ENCODE data around the gene GRIK3.

GRIK3 gene

DNA sequence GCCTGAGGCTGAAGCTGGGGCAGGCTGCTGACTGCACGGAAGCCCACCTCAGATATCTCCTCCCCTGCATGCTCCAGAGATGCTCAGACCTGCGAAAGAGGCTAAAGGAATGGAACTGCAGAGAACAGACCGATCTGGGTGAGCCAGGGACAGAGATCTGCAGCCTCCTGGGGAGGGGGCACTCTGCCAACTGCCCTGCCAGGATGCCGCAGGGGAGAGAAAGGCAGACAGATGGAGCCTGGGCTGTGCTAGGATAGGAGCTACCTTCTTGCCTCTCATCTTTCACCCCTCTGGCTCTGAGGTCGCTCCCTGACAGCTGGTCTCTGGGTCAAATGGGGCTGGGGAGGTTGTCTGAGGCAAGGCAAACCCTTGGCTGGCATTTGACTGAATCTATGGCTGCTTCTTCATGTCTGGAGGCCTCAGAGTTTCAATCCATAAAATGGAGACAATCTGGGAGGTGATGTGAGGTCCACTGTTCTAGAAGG, 238.2 kb downstream of the GRIK3 start:
- no peak for TF ChIP-seq GATA1 (IDR thresholded peaks at IDR 0.05; ENCODE audit: low read depth, low read length)
- no peak for TF ChIP-seq POLR2A (IDR thresholded peaks at IDR 0.05; ENCODE audit: low read length)
- DNase-seq = no peak

GRCh38 chr1:36794460-36794859, 239.9 kb downstream of the GRIK3 start:
- DNase-seq = no peak
- TF ChIP-seq GATA1 (IDR thresholded peaks at IDR 0.05; ENCODE audit: low read depth, low read length) = no peak
- no peak for TF ChIP-seq POLR2A (IDR thresholded peaks at IDR 0.05; ENCODE audit: low read length)

GRCh38 chr1:36793452-36793851, 240.9 kb downstream of the GRIK3 start:
- DNase-seq = no peak
- no peak for TF ChIP-seq GATA1 (IDR thresholded peaks at IDR 0.05; ENCODE audit: low read depth, low read length)
- no peak for TF ChIP-seq POLR2A (IDR thresholded peaks at IDR 0.05; ENCODE audit: low read length)

- no peak for TF ChIP-seq GATA1 (IDR thresholded peaks at IDR 0.05; ENCODE audit: low read depth, low read length)
- no peak for TF ChIP-seq POLR2A (IDR thresholded peaks at IDR 0.05; ENCODE audit: low read length)
- no peak for DNase-seq
Measured at GRCh38 chr1:36792292-36792691, 242.0 kb downstream of the GRIK3 start.

DNA sequence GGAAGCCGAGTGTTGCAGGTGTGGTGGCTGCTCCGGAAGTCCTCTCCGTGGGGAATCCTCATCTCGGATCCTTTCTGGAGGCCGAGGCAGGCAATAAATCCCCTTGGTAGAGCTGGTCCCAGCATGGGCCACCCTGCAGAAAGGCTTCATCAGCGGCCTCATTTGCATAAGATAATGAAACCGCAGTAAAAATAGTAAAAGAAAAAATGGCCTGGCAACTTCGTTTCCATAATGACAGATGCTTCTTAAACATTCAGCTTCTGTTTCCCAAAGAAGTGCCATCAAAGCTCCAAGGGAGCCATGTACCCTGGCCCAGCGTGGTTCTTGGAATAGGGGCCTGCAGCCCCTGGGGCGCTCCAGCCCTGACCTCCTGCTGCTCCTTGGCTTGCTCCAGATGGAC, 244.1 kb downstream of the GRIK3 start:
- no peak for TF ChIP-seq POLR2A (IDR thresholded peaks at IDR 0.05; ENCODE audit: low read length)

DNA sequence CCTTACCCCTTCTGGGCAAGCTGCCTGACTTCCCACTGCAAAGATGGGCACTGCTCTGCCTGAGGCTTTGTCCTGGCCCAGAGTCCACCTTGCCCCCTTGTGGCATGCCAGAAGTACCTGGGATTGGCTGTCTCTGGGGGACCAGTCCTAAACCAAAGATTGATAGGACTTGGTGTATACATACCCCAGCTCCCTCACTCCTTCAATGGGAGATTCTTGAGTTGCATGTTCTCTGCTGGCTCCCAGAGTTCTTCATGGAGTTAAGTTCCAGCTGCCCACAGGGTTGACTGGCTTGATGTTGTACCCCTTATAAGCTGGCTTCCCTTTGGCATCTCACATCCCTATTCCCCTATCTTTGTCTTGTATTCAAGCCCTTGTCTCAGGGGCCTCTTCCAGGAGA, 244.8 kb downstream of the GRIK3 start:
- no peak for DNase-seq
- TF ChIP-seq POLR2A (IDR thresholded peaks at IDR 0.05; ENCODE audit: low read length) (no peak), GATA1 (IDR thresholded peaks at IDR 0.05; ENCODE audit: low read depth, low read length) (no peak)

More for the DNA sequence above, 244.1 kb downstream of the GRIK3 start:
- no peak for DNase-seq

GRCh38 chr1:36787312-36787913, 246.9 kb downstream of the GRIK3 start:
- no peak for DNase-seq
- TF ChIP-seq POLR2A (IDR thresholded peaks at IDR 0.05; ENCODE audit: low read length) (no peak), GATA1 (IDR thresholded peaks at IDR 0.05; ENCODE audit: low read depth, low read length) (no peak)

GRCh38 chr1:36786425-36786824, 247.9 kb downstream of the GRIK3 start:
- no peak for TF ChIP-seq GATA1 (IDR thresholded peaks at IDR 0.05; ENCODE audit: low read depth, low read length)
- TF ChIP-seq POLR2A (IDR thresholded peaks at IDR 0.05; ENCODE audit: low read length) = no peak

GRCh38 chr1:36784147-36784859, 250.0 kb downstream of the GRIK3 start:
- no peak for DNase-seq
- TF ChIP-seq POLR2A (IDR thresholded peaks at IDR 0.05; ENCODE audit: low read length) (no peak), GATA1 (IDR thresholded peaks at IDR 0.05; ENCODE audit: low read depth, low read length) (no peak)

More at GRCh38 chr1:36786425-36786824, 247.9 kb downstream of the GRIK3 start:
- no peak for DNase-seq

- DNase-seq = no peak
- TF ChIP-seq POLR2A (IDR thresholded peaks at IDR 0.05; ENCODE audit: low read length) (no peak), GATA1 (IDR thresholded peaks at IDR 0.05; ENCODE audit: low read depth, low read length) (no peak)
Measured at GRCh38 chr1:36783475-36783874, 250.8 kb downstream of the GRIK3 start.

DNA sequence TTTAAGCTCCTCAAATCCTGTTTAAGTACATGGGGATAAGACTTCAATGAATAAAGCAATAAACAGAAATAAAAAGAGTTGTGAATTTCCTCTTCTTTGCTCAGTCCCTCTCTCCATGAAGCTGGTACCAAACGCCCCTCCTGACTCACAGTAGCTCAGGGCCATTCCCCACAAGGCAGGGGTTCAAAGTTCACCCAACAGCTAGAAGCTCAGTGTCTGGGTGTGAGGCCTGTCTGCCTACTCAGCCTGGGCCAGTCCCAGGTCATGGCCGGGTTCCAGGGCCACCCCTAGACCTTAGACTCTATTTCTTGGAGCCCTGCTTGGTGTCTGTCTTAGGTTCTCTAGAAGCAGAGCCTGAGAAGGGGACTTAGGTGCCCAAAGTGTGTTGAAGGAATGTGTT, 251.5 kb downstream of the GRIK3 start:
- no peak for DNase-seq
- TF ChIP-seq GATA1 (IDR thresholded peaks at IDR 0.05; ENCODE audit: low read depth, low read length) = no peak
- TF ChIP-seq POLR2A (IDR thresholded peaks at IDR 0.05; ENCODE audit: low read length) = no peak

DNA sequence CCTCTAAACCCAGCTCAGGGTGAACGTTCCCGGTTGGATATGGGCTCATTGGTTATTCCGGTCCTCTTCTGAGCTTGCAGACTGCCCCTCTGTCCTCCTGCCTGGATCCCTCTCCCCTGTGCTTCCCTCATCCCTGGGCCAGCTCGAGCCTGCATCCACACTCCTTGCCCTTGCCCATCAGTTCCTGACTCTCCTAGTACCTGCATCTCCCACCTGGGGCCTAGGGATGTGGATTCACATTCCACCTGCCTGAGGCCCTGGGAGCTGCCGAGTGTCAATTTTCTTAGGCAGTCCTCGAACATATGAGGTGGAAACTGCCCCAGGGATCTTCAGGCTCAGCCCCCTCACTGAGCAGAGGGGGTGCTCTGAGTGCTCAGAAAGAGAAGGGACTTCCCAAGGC, 252.2 kb downstream of the GRIK3 start:
- TF ChIP-seq POLR2A (IDR thresholded peaks at IDR 0.05; ENCODE audit: low read length) (no peak), GATA1 (IDR thresholded peaks at IDR 0.05; ENCODE audit: low read depth, low read length) (no peak)
- DNase-seq = no peak

DNA sequence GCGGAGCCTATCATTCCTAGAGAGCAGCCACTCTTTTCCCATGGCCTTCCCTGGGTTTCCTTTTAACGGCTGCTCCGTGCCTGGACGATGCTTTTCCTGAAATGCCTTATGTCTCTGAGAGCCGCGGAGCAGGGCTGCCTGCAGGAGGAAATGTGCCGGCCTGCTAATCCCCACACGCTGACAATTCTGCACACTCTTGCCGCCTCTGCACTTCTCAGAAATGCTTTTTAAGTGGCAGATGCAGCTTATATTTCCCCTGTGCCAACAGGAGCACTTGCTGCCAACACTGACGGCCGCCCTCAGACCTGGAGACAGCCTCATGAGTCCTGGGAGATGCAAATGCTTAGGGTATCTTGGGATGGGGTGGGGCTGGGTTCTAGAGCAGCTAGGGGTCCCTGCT, 253.2 kb downstream of the GRIK3 start:
- TF ChIP-seq GATA1 (IDR thresholded peaks at IDR 0.05; ENCODE audit: low read depth, low read length) (no peak), POLR2A (IDR thresholded peaks at IDR 0.05; ENCODE audit: low read length) (no peak)
- DNase-seq = no peak

DNA sequence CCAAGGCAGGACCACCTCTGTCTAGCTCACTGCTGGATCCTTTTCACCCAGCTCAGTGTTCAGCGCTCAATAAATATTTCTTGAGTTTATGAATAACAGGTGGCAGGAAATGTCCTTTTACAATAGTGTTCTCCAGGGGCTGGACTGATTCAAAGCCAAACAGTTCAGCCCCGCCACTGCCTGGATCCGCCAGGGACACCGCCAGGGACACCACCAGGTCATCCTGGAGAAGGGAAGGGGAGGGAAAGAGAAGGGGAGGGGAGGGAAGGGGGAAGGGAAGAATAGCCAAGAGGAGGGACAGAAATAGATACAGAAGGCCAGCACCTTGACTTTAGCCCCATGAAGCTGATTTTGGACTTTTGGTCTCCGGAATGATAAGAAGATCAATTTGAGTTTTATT, 255.6 kb downstream of the GRIK3 start:
- no peak for DNase-seq
- no peak for TF ChIP-seq POLR2A (IDR thresholded peaks at IDR 0.05; ENCODE audit: low read length)
- no peak for TF ChIP-seq GATA1 (IDR thresholded peaks at IDR 0.05; ENCODE audit: low read depth, low read length)
